ENCODE measurements around the gene ZNF175.
A peak's percentile ranks its signal among the peaks of the same experiment; 100 is the strongest.

ZNF175 gene

GRCh38 chr19:51570962-51571575 lies at the start of gene ZNF175:
Gene ZNF175, plus strand, starts transcription at chr19:51571283. Its CDS starts 2,047 bp downstream, at chr19:51573330.
- DNase-seq, result peak; percentile 97 to 99

- no peak for DNase-seq
These were observed 49.7 kb upstream of the ZNF175 start for GRCh38 chr19:51521357-51521756.

- DNase-seq, result no peak
These were observed 49.3 kb upstream of the ZNF175 start for GRCh38 chr19:51521781-51522180.

- no peak for DNase-seq
These were observed 46.3 kb upstream of the ZNF175 start for GRCh38 chr19:51524666-51525264.

GRCh38 chr19:51525651-51526050 lies 45.4 kb upstream of the ZNF175 start:
- peak; percentile 13 to 29 for DNase-seq

- DNase-seq, result no peak
These were observed 41.8 kb upstream of the ZNF175 start for GRCh38 chr19:51529301-51529700.

- no peak for DNase-seq
These were observed 40.5 kb upstream of the ZNF175 start for GRCh38 chr19:51530616-51531015.

GRCh38 chr19:51531349-51532315 lies 39.5 kb upstream of the ZNF175 start, which contains the start of gene SIGLEC6:
Gene SIGLEC6, minus strand, starts transcription at chr19:51531670. Its CDS starts 22 bp downstream, at chr19:51531648.
- no peak for DNase-seq

- no peak for DNase-seq
These were observed 35.5 kb upstream of the ZNF175 start for GRCh38 chr19:51535535-51535934.

- no peak for DNase-seq
These were observed 31.2 kb upstream of the ZNF175 start for GRCh38 chr19:51539821-51540366.

GRCh38 chr19:51541458-51542357 lies 29.4 kb upstream of the ZNF175 start:
- no peak for DNase-seq

- DNase-seq, result no peak
These were observed 28.4 kb upstream of the ZNF175 start for GRCh38 chr19:51542699-51543098.

GRCh38 chr19:51544038-51544437 lies 27.0 kb upstream of the ZNF175 start:
- DNase-seq, result no peak

GRCh38 chr19:51546107-51546649 lies 24.9 kb upstream of the ZNF175 start:
- DNase-seq, result no peak

- DNase-seq, result no peak
These were observed 24.3 kb upstream of the ZNF175 start for GRCh38 chr19:51546650-51547396.

GRCh38 chr19:51547397-51548212 lies 23.5 kb upstream of the ZNF175 start:
- DNase-seq, result no peak

- no peak for DNase-seq
These were observed 22.9 kb upstream of the ZNF175 start for GRCh38 chr19:51548213-51548651.

GRCh38 chr19:51548891-51549305 lies 22.2 kb upstream of the ZNF175 start:
- DNase-seq, result no peak

- DNase-seq, result peak in 1 of 2 experiments; percentile 38
These were observed 21.4 kb upstream of the ZNF175 start for GRCh38 chr19:51549533-51550324.
